ENCODE measurements around the gene MON1A.
"Not testable (repeated sequence)": the region's sequence is repeated elsewhere in the genome, so short reads cannot be mapped to it uniquely, and the experiment has no call there.

Gene MON1A, protein sequence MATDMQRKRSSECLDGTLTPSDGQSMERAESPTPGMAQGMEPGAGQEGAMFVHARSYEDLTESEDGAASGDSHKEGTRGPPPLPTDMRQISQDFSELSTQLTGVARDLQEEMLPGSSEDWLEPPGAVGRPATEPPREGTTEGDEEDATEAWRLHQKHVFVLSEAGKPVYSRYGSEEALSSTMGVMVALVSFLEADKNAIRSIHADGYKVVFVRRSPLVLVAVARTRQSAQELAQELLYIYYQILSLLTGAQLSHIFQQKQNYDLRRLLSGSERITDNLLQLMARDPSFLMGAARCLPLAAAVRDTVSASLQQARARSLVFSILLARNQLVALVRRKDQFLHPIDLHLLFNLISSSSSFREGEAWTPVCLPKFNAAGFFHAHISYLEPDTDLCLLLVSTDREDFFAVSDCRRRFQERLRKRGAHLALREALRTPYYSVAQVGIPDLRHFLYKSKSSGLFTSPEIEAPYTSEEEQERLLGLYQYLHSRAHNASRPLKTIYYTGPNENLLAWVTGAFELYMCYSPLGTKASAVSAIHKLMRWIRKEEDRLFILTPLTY

DNA sequence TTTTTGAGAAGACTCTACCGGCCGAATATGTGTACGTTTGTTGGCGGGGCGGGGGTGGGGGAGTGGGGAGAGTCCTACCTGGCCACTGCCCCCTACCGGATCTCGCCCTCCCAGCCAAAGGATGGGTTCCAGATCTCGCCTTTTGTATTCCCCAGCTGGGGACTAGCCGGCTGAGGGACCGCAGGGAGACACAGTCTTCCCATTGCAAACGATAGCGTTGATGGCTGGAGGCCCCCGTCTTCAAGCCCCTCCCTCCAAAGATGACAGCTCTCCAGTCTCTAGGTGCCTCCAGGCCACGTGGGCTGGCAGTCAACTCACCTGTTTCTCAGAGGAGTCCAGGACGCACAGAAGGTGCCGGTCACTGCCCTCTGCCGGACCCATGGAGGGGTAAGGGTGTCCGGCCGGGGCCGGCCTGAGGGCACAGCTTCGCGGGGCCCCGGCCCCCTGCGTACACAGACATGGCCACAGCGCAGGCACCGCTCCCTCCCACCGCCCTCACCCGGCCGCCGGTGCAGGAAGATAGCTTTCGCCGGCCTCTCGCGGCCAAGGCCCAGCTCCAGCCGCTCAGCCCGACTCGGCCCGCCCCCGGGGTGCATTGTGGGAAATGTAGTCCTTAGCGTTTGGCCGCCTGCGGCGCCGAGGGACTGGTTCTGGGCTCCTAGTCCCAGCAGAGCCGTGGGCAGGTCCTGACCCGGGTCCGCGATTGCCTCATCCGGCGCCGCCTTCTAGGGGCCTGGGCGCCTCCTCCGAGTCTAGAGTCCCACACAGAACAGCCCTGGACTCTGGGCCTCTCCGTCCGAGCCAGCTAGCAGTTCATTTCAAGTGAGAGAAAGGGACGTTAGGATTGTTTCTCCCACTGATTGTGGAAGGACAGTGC is at the start of gene MON1A:
Gene MON1A, minus strand, starts transcription at position 521 of the 877 bp plus-strand sequence. CDS start 16,465 bp downstream, outside the sequence.
- peak; percentile 2 for DNase-seq

DNA sequence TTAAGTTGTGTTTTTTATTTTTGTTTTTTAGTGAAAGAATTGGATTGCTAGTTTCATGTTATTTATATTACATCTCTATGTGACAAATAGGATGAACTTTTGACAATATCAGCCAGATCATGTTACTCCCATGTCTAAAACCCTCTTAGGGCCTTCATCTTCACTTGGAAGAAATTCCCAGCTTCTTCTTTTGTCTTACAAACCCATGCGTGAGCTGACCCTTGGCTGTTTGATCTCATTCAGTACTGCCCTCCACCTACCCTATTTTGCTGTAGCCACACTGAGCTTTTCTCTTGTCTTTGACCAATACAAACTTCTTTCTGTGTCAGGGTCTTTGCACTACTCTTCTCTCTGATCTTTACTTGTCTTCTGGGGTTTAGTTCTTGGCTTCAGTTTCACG is 47.3 kb upstream of the MON1A start:
- no peak for DNase-seq

DNA sequence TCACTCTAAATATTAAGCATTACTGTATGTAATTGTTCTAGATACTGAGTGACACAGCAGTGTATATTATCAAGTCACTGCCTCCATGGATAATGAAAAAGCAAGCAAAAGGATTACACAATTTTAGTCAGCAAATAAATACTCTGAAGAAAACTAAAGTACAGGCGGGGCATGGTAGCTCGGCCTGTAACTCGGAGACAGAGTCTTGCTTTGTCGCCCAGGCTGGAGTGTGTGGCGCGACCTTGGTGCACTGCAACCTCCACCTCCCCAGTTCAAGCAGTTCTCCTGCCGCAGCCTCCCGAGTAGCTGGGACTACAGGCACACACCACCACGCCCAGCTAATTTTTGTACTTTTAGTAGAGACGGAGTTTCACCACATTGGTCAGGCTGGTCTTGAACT is 43.0 kb upstream of the MON1A start:
- no peak for DNase-seq

DNA sequence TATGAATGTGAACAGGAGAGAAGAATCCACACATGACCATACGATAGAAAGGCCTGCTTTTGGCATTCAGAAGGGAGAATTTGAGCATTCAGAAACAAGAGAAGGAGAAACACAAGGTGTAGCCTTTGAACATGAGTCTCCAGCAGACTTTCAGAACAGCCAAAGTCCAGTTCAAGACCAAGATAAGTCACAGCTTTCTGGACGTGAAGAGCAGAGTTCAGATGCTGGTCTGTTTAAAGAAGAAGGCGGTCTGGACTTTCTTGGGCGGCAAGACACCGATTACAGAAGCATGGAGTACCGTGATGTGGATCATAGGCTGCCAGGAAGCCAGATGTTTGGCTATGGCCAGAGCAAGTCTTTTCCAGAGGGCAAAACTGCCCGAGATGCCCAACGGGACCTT is 38.7 kb upstream of the MON1A start:
- DNase-seq = no peak

DNA sequence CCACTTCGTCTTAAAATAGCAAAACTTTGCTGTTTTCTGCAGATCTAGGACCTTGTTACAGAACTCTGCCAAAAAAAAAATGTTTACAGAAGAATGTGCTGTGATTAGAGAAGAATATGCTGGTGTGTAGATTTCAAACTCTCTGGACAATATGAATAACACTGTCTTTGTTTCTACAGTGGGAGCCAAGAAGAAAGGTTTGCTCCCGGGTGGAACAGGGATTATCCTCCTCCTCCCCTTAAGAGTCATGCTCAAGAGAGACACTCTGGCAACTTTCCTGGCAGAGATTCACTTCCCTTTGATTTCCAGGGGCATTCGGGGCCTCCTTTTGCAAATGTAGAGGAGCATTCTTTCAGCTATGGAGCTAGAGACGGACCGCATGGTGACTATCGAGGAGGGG is 37.7 kb upstream of the MON1A start:
- no peak for DNase-seq

DNA sequence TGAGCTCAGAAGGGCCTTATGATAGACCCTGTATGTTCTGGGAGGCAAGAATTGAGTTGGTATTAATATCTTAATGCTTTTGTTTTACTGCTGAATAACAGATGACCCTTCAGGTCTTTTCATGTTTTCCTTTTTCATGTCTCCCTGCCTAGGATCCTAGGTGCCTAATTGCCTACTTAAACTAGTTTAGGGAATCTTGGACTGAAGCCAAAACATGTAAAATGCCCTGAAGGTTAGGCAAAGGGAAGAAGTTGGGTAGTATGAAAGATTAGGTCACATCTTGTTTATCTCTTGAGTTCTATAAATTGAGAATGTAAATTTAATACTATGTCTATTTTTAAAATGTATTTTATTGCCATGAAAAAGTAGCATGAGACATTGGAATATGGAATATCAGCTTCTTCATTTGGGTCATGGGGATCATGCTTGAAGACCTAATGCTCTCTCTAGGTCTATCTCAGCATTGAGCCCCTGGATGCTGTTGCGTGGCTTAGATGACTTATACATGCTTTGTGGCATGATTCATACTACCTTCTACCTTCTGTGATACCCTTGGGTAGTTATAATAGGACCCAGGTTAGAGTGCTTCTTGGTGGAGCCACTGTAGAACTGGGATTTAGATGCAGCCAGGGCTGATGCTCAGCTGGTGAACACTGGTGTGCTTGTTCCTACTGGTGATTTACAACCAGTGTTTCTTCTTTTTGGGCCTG is 36.8 kb upstream of the MON1A start:
- no peak for DNase-seq

DNA sequence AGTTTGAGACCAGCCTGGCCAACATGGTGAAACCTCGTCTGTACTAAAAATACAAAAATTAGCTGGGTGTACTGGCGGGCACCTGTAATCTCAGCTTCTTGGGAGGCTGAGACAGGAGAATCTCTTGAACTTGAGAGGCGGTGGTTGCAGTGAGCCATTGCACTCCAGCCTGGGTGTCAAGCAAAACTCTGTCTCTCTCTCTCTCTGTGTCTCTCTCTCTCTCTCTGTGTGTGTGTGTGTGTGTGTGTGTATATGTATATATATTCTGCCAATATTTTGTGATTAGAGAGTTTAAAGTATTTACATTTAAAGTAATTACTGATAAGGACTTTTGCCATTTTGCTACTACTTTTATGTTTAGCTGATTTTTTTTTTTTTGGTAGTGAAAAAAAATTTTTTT is 26.0 kb upstream of the MON1A start:
- no peak for DNase-seq

DNA sequence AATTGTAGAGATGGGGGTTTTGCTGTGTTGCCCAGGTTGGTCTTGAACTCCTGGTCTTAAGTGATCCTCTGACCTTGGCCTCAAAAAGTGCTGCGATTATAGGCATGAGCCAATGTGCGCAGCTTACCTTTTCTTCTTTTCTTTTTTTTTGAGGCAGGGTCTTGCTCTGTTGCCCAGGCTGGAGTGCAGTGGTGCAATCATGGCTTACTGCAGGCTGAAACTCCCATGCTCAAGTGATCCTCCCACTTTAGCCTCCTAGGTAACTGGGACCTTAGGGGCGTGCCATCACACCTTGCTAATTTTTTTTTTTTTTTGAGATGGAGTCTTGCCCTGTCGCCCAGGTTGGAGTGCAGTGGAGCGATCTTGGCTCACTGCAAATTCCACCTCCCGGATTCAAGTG is 23.3 kb upstream of the MON1A start:
- no peak for DNase-seq

DNA sequence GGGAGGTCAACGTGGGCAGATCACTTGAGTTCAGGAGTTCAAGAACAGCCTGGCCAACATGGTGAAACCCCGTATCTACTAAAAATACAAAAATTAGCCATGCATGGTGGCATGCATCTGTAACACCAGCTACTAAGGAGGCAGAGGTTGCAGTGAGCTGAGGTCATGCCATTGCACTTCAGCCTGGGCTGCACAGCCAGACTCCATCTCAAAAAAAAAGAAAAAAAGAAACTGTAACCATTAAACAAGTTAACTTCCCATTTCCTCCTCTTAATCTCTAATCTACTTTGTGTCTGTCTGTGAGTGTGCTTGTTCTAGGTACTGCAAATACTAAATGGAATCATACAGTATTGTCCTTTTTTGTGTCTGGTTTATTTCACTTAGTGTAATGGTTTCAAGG is 13.0 kb upstream of the MON1A start:
- DNase-seq = no peak

DNA sequence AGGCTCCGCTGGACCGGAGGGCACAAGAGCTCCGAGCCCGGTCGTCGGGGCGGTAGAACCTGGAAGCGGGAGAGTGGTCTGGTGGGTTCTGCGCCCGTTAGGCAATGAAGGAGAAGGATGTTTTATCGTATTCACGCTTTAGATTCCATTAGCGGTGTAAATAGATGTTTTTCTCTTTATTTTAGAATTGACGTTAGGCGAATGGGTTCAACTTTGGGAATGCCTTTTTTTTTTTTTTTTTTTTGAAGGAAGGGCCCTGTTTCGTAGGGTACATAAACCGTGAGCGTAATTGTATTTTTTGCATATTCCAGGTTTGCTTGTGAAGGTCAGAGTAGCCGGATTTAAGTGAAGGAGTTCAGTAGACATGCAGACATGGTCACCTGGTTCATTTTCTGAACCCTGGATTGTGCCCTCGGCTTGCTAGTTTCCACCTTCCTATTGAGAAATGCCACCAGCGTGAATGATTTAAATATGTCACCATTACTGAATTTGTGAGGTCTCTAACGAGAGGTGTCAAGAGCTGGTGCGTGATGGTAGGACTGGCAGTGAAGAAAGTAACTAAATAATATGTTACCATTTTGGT is 11.1 kb upstream of the MON1A start:
- no peak for DNase-seq

DNA sequence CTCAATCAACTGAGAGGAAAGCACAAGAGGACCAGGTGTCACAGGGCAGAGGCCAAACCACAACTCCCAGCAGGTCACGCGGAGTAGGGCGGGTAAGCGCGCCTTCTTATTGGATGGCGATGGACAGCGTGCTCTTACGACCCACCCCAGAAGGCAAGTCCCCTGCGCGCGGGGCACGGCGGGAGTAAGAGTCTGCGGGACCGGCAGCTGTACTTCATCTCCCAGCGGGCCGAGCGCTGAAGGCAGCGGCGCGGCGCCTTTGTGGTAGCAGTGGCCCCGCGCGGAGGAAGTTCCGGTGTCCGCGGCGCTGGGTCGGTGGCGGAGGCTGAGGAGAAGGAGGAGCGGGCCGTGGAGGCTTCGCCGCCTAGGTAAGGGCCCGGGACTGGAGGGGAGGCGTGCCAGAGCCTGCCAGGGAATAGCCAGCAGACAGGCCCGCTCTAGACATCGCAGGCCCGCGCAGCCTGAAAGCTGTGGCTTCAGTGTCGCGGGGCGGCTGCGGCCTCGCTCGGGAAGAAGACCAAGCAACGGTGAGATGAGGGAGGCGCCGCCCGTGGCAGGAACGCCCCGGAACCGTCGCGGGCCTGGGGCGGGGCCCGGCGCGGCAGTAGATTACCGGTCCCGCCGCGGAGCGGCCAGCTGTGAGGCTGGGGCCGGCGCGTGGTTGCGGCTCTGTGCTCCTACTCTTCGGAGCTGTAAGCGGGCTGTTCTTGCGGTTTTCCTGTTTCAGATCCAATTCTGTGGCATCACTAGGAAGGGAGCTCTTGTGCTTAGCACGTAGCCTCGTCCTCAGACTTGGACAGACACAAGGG is 10.5 kb upstream of the MON1A start, which contains the start of gene RBM6:
Gene RBM6, plus strand, starts transcription at position 293 of the 809 bp plus-strand sequence. CDS start 22,492 bp downstream, outside the sequence.
- DNase-seq = peak; percentile 67

DNA sequence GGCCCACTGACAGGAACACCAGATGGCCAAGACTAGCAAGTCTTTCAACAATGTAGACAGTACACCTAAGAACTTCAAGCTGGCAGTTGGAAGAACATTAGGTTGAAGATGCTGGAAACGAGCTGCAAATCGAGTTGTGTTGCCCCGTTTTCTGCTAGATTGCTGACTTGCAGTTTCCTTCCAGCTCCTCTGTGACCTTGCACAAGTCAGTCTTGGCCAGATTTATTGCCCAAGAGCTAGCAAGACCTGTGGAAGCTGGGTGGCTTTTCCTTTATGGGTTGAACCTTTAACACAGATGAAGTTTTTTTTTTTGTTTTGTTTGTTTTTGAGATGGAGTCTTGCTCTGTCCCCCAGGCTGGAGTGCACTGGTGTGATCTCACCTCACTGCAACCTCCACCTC is 7.5 kb upstream of the MON1A start:
- no peak for DNase-seq

DNA sequence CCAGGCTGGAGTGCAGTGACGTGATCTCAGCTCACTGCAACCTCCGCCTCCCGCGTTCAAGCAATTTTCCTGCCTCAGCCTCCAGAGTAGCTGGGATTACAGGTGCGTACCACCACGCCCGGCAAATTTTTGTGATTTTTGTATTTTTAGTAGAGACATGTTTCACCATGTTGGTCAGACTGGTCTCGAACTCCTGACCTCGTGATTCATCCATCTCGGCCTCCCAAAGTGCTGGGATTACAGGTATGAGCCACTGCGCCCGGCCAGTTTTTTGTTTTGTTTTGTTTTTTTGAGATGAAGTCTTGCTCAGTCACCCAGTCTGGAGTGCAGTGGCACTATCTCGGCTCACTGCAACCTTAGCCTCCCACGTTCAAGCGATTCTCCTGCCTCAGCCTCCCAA is 2.7 kb upstream of the MON1A start:
- DNase-seq = not testable (repeated sequence)

DNA sequence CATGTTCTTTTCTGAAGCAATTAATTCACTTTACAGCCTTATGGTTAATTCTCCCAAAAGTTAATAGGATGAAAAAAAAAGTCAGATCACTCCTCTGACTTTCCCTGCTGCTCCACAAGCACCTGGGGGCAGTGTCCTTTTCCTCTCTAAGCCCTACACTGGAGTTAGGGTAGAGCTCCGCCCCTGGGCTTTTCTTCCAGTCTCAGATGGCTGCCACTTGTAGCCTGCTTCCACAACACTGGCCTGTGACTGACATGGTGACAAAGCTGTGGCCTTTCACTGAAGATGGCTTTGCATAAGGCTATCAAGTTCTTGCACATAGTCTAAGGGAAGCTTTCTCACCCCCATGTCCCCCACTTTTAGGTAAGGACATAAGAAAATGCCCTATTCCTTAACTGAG is 1.3 kb upstream of the MON1A start:
- no peak for DNase-seq

DNA sequence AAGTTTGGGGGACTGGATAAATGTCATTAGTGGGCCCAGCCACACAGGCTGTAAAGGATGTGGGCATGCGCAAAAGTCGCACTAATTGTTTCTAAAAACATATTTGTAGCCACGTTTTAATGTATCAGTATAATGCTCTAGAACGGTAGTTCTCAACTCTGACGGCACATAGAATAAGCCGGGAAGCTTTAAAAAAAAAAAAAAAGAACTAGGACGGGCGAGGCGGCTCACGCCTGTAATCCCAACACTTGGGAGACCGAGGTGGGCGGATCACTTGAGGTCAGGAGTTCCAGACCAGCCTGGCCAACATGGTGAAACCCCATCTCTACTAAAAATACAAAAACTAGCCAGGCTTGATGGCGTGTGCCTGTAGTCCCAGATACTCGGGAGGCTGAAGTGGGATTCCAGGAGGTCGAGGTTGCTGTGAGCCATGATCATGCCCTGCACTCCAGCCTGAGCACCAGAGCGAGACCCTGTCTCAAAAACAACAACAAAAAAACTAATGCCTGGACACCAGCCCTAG is 618 bp upstream of the MON1A start:
- no peak for DNase-seq

DNA sequence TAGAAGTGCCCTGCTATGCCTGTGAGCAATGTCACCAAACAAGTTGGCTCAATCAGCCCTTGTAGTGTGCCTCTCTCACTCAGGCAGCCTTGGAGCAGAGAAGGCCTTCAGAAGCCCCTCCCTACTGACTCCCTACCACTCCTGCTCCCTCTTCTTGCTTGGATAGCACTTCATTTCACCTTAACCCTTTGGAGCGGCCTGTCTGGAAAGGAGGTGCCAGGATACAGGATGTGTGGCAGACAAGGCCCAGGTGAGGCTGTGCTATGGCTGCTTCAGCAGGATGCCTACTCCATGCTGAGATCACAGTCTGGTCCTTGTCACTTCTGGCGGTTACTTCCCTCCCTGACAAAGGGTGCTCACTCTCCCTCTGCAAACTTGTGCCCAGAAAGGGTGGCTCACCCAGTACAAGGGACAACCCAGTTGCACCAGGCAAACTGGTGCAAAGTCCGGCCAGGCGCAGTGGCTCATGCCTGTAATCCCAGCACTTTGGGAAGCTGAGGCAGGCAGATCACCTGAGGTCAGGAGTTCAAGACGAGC is 1.1 kb downstream of the MON1A start:
- no peak for DNase-seq

DNA sequence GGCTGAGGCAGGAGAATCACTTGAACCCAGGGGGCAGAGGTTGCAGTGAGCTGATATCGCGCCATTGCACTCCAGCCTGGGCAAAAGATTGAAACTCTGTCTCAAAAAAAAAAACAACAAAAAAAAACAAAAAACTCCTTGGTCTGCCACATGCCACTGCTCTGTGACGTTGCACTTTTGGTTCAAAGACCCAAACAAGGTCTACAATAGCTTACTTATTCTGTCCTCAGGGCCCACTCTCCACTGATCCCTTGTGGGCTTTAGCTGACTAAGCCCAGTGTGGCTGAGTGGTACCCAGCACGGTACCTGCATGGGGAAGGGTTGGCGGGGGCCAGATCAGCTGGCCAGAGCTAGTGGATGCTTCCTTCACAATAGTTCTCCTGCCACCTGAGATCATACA is 1.8 kb downstream of the MON1A start:
- DNase-seq = no peak

DNA sequence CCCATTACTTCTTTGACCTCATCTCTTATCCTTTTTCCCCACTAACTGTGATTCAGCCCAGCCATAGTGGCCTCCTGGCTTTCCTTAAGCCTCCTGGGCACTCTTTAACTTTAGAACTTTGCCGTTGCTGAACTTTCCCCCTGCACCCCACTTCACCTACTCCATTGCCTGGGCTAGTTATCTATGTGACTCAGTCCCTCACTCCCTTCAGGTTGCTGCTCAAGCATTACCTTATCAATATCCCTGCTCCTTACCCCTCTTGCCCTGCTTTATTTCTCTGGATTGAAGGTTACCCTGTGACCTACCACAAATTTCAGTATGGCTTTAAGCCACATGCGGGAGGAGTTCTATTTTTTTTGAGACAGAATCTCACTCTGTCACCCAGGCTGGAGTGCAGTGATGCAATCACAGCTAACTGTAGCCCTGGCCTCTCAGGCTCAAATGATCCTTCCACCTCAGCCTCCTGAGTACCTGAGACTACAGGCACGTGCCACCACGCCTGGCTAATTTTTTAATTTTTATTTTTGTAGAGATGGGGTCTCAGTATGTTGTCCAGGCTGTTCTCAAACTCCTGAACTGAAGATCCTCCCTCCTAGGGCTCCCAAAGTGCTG is 3.4 kb downstream of the MON1A start:
- DNase-seq = no peak

DNA sequence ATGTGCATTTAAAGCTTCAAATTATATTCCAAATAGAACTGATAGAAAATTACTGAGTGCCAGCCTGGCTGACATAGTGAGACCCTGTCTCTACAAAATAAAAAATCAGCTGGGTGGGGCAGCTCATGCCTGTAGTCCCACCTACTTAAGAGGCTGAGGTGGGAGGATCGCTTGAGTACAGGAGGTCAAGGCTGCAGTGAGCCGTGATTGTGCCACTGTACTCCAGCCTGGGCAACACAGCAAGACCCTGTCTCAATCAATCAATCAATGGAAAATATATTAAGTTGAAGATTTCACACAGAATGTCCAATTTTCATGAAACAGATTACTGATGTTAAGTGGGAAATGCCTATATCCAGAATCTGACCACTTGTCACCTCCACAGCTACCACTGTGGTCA is 4.1 kb downstream of the MON1A start:
- DNase-seq = no peak

DNA sequence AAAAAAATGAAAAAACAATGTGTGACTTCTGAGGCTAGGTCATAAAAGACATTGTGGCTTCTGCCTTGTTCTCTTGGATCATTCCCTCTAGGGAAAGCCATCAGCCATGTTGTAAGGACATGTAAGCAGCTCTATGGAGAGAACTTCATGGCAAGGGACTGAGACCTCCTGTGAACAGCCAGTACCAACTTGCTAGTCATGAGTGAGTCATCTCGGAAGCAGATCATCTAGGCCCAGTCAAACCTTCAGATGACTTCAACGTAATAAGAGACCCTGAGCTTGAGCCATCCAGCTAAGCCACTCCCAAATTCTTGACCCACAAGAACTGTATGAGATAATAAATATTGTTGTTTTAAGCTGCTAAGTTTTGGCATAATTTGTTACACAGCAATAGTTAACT is 4.9 kb downstream of the MON1A start:
- DNase-seq = no peak
